Mesenchymal stem cell (in vitro differentiated cells and primary cell): ENCODE measurements around the gene MOXD1.

ENCODE experiments used
- DNase-seq: peaks from one replicate; pipeline ENCODE4 v3.0.0-alpha.2; 2013
- H2AFZ ChIP-seq: one replicate; pipeline ENCODE4 v1.6.1; 2013; ENCODE audit warnings: low read depth, mild to moderate bottlenecking, control low read depth, inconsistent platforms, low read length, moderate library complexity
- H2AK5ac ChIP-seq: 2 replicates; pipeline ENCODE4 v1.6.1; 2013; ENCODE audit warnings: low read length, moderate library complexity, mild to moderate bottlenecking, inconsistent platforms; ENCODE audit not compliant: severe bottlenecking
- H2BK120ac ChIP-seq: one replicate; pipeline ENCODE4 v1.6.1; 2013; ENCODE audit warnings: low read depth, mild to moderate bottlenecking, inconsistent platforms, low read length, moderate library complexity
- H2BK12ac ChIP-seq, 2 experiments: one replicate each; pipeline ENCODE4 v1.6.1; 2013; ENCODE audit warnings: inconsistent platforms in 2 of 2, low read length in 2 of 2, mild to moderate bottlenecking in 2 of 2, moderate library complexity in 2 of 2, control low read depth in 1 of 2
- H2BK15ac ChIP-seq: one replicate; pipeline ENCODE4 v1.6.1; 2013; ENCODE audit warnings: mild to moderate bottlenecking, low read depth, inconsistent platforms; ENCODE audit not compliant: poor library complexity, severe bottlenecking
- H2BK5ac ChIP-seq: 2 replicates; pipeline ENCODE4 v1.6.1; 2013; ENCODE audit warnings: low read depth, mild to moderate bottlenecking, low read length, control low read depth, inconsistent platforms; ENCODE audit not compliant: poor library complexity, severe bottlenecking
- H3K14ac ChIP-seq, 2 experiments: one replicate each; pipeline ENCODE4 v1.6.1; 2013; ENCODE audit warnings: inconsistent platforms in 2 of 2, low read length in 2 of 2, control low read depth in 1 of 2, mild to moderate bottlenecking in 1 of 2, moderate library complexity in 1 of 2
- H3K18ac ChIP-seq, 2 experiments: one replicate each; pipeline ENCODE4 v1.6.1; 2013; ENCODE audit warnings: inconsistent platforms in 2 of 2, low read length in 2 of 2, control low read depth in 1 of 2, low read depth in 1 of 2, mild to moderate bottlenecking in 1 of 2
- H3K23ac ChIP-seq, 2 experiments: one replicate each; pipeline ENCODE4 v1.6.1; 2013; ENCODE audit warnings: inconsistent platforms in 2 of 2, low read length in 2 of 2, mild to moderate bottlenecking in 2 of 2, moderate library complexity in 2 of 2, control low read depth in 1 of 2
- H3K27ac ChIP-seq: 2 replicates; pipeline ENCODE4 v1.5.1; 2013; ENCODE audit warnings: mild to moderate bottlenecking, moderate library complexity, low read length, control low read depth, inconsistent platforms; ENCODE audit not compliant: poor library complexity, severe bottlenecking
- H3K27me3 ChIP-seq, 2 experiments: 2 replicates each; pipeline versions ENCODE4 v1.6.1 to v1.7.0; 2013; ENCODE audit warnings: low read length in 2 of 2, mild to moderate bottlenecking in 2 of 2, moderate library complexity in 2 of 2, control low read depth in 1 of 2, inconsistent platforms in 1 of 2; ENCODE audit not compliant: control insufficient read depth in 1 of 2, insufficient read depth in 1 of 2
- H3K36me3 ChIP-seq, 2 experiments: 2 replicates each; pipeline versions ENCODE4 v1.6.1 to v1.7.0; 2013; ENCODE audit warnings: low read length in 2 of 2, control low read depth in 1 of 2, inconsistent platforms in 1 of 2, low read depth in 1 of 2, mild to moderate bottlenecking in 1 of 2; ENCODE audit not compliant: insufficient read depth in 2 of 2, control insufficient read depth in 1 of 2
- H3K4ac ChIP-seq, 2 experiments: one replicate each; pipeline ENCODE4 v1.6.1; 2013; ENCODE audit warnings: inconsistent platforms in 2 of 2, low read length in 2 of 2, mild to moderate bottlenecking in 2 of 2, moderate library complexity in 2 of 2, control low read depth in 1 of 2, low read depth in 1 of 2
- H3K4me1 ChIP-seq: 2 replicates; pipeline ENCODE4 v1.6.1; 2013; ENCODE audit warnings: low read depth, low read length, control low read depth; ENCODE audit not compliant: control insufficient read depth, insufficient read depth
- H3K4me2 ChIP-seq: 2 replicates; pipeline ENCODE4 v1.6.1; 2013; ENCODE audit warnings: low read length, mild to moderate bottlenecking, inconsistent platforms; ENCODE audit not compliant: poor library complexity, severe bottlenecking
- H3K4me3 ChIP-seq, 2 experiments: 2 replicates each; pipeline versions ENCODE4 v1.5.1 to v1.7.0; 2013; ENCODE audit warnings: low read length in 2 of 2, mild to moderate bottlenecking in 2 of 2, control low read depth in 1 of 2, low read depth in 1 of 2; ENCODE audit not compliant: insufficient read depth in 1 of 2
- H3K79me1 ChIP-seq: replicated peaks from 2 replicates; pipeline ENCODE4 v1.6.1; 2013; ENCODE audit warnings: mild to moderate bottlenecking, control low read depth, low read length, inconsistent platforms; ENCODE audit not compliant: poor library complexity, severe bottlenecking
- H3K9ac ChIP-seq: 2 replicates; pipeline ENCODE4 v1.7.0; 2013; ENCODE audit warnings: mild to moderate bottlenecking, low read length, moderate library complexity
- H3K9me3 ChIP-seq: 2 replicates; pipeline ENCODE4 v1.7.0; 2013; ENCODE audit warnings: mild to moderate bottlenecking, low read length; ENCODE audit not compliant: control insufficient read depth
- H4K8ac ChIP-seq: one replicate; pipeline ENCODE4 v1.6.1; 2013; ENCODE audit warnings: inconsistent platforms, mild to moderate bottlenecking, low read length, moderate library complexity
- H4K91ac ChIP-seq: one replicate; pipeline ENCODE4 v1.6.1; 2013; ENCODE audit warnings: mild to moderate bottlenecking, low read length, inconsistent platforms
- WGBS: methylation state at CpG from one replicate; pipeline ENCODE4 v1.1.7; 2013; ENCODE audit warnings: mixed read lengths; 5-methylcytosine and 5-hydroxymethylcytosine counted together

Gene MOXD1

DNA sequence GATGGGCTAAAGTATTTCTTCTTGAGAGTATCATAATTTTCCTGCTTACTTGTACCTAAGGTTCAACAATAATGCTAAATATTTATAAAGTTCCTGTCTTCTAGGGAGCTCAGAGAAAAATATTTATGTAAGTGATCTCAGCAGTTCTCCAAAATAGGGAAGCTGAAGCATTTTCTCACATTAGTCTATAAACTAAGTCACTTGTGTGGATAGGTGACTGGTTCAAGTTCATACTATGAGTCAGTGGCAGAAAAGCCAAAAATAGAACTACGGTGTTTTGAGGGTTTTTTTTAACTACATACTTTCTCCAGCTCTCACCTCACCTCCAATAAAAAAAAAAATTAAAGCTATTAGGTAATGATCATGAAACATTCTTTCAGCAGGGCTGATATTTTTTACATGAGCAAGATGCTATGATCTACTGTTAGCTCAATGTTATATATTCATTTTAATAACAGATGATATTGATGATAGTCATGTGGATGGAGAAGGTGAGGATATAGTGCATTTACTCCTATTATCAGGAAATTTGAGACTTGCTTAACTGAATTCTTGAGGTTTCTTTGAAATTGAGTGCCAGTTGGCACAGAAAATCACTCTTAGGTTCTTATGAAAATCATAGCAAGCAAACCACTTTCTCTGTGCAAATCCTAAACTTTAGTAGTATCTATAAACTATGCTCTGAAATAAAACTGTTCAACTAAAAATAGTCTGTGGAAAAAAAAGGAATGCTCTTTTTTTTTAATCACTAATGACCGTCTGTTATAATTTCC, 4.1 kb upstream of the MOXD1 start:
- no peaks in the 10 kb centered on the region for H3K36me3 ChIP-seq
- H3K27me3 ChIP-seq = no peaks in the 10 kb centered on the region
- H3K27ac ChIP-seq = peak overlapping the region; percentile 64
- H4K91ac ChIP-seq = no peak overlapping the region
- no peak overlapping the region for H4K8ac ChIP-seq
- H3K14ac ChIP-seq = no peak overlapping the region
- H3K18ac ChIP-seq = no peak overlapping the region
- no CpG with 5 or more reads among the region's 2 CpGs for WGBS
- no peak overlapping the region for H2BK120ac ChIP-seq
- H3K4me2 ChIP-seq = no peak overlapping the region
- H2AFZ ChIP-seq = no peak overlapping the region
- no peak overlapping the region for H3K23ac ChIP-seq
- peak; percentile 47 for DNase-seq
- no peak overlapping the region for H2BK5ac ChIP-seq
- H3K9me3 ChIP-seq = no peaks in the 10 kb centered on the region
- H3K4me3 ChIP-seq = peak overlapping the region in 1 of 2 experiments; percentile 1
- peak overlapping the region; percentile 21 for H3K9ac ChIP-seq
- no peak overlapping the region for H2AK5ac ChIP-seq
- H2BK15ac ChIP-seq = no peak overlapping the region
- peaks cover 11% of the 10 kb centered on the region for H3K4me1 ChIP-seq
- H2BK12ac ChIP-seq = no peak overlapping the region
- peaks cover 7% of the 10 kb centered on the region for H3K79me1 ChIP-seq
- H3K4ac ChIP-seq = no peak overlapping the region

DNA sequence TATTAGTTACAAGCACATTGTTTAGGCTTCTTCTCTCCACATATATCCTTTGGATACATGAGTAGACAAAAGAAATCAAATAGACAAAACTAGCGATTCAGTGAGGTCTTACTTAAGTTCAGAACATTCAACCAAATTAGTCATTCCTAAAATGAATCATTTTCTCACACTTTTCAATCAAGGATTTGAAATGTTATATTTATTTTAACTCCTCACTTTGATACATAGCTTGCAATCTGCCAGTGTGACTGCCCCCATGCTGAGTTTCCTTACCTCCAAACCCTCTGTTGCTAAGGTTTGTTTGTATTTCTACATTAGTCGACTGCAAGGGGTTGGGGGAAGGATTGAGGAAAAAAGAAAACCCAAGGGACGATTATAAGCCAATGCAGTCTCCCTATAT, 3.5 kb upstream of the MOXD1 start:
- H3K27me3 ChIP-seq = no peaks in the 10 kb centered on the region
- no peak overlapping the region for H2AK5ac ChIP-seq
- WGBS = no CpG with 5 or more reads among the region's 3 CpGs
- H3K4me1 ChIP-seq = peaks cover 11% of the 10 kb centered on the region
- H3K36me3 ChIP-seq = no peaks in the 10 kb centered on the region
- peak overlapping the region in 1 of 2 experiments; percentile 92 for H3K4me3 ChIP-seq
- no peak overlapping the region for H2BK5ac ChIP-seq
- no peak overlapping the region for H3K23ac ChIP-seq
- no peak overlapping the region for H4K91ac ChIP-seq
- H3K4ac ChIP-seq = no peak overlapping the region
- H2BK12ac ChIP-seq = no peak overlapping the region
- no peak overlapping the region for H2BK15ac ChIP-seq
- no peak overlapping the region for H4K8ac ChIP-seq
- H3K9ac ChIP-seq = peak overlapping the region; percentile 8
- DNase-seq = no peak
- no peak overlapping the region for H2AFZ ChIP-seq
- H2BK120ac ChIP-seq = no peak overlapping the region
- H3K9me3 ChIP-seq = no peaks in the 10 kb centered on the region
- H3K14ac ChIP-seq = no peak overlapping the region
- H3K27ac ChIP-seq = peak overlapping the region; percentile 64
- H3K79me1 ChIP-seq = peaks cover 7% of the 10 kb centered on the region
- H3K18ac ChIP-seq = no peak overlapping the region
- peak overlapping the region; percentile 29 for H3K4me2 ChIP-seq

DNA sequence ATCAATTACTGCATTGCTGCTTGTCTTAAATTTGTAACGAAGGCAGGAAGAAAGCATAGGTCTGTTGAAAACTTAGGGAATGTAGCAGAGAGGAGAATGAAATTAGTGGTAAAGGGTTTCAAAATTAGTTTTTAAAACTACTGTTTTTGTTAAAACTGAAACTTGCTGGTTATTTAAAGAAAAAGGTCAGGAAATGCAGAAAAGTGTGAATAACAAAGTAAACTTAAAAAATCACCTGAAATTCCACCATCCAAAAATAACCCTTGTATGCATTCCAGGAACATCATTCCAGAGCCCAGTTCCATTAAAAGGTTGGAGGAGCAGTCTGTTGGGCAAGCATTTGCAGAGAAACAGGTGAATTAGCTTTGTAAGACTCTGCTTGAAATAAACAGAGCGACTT, 3.1 kb upstream of the MOXD1 start:
- H4K8ac ChIP-seq = no peak overlapping the region
- H3K9me3 ChIP-seq = no peaks in the 10 kb centered on the region
- H2AFZ ChIP-seq = no peak overlapping the region
- DNase-seq = no peak
- H3K9ac ChIP-seq = no peak overlapping the region
- H3K27me3 ChIP-seq = no peaks in the 10 kb centered on the region
- no peak overlapping the region for H2BK12ac ChIP-seq
- H2AK5ac ChIP-seq = no peak overlapping the region
- peak overlapping the region in 1 of 2 experiments; percentile 92 for H3K4me3 ChIP-seq
- no peak overlapping the region for H2BK5ac ChIP-seq
- 70% methylated on average over 2 of the region's 2 CpGs for whole genome bisulfite sequencing
- peaks cover 11% of the 10 kb centered on the region for H3K4me1 ChIP-seq
- H3K4ac ChIP-seq = no peak overlapping the region
- no peaks in the 10 kb centered on the region for H3K36me3 ChIP-seq
- peak overlapping the region; percentile 17 for H3K27ac ChIP-seq
- peaks cover 7% of the 10 kb centered on the region for H3K79me1 ChIP-seq
- H3K18ac ChIP-seq = no peak overlapping the region
- no peak overlapping the region for H4K91ac ChIP-seq
- no peak overlapping the region for H3K4me2 ChIP-seq
- H2BK120ac ChIP-seq = no peak overlapping the region
- H3K14ac ChIP-seq = no peak overlapping the region
- H3K23ac ChIP-seq = no peak overlapping the region
- H2BK15ac ChIP-seq = no peak overlapping the region

GRCh38 chr6:132401618-132402285, 477 bp upstream of the MOXD1 start:
- peak overlapping the region; percentile 76 for H4K8ac ChIP-seq
- H3K9me3 ChIP-seq = no peaks in the 10 kb centered on the region
- H3K79me1 ChIP-seq = peaks cover 10% of the 10 kb centered on the region
- peaks cover 11% of the 10 kb centered on the region for H3K4me1 ChIP-seq
- no peak overlapping the region for H2BK5ac ChIP-seq
- no peak for DNase-seq
- peak overlapping the region; percentile 92 to 100 for H3K4me3 ChIP-seq
- H3K9ac ChIP-seq = peak overlapping the region; percentile 90
- no peaks in the 10 kb centered on the region for H3K36me3 ChIP-seq
- no peak overlapping the region for H4K91ac ChIP-seq
- no peaks in the 10 kb centered on the region for H3K27me3 ChIP-seq
- peak overlapping the region in 1 of 2 experiments; percentile 84 for H3K23ac ChIP-seq
- H2BK12ac ChIP-seq = no peak overlapping the region
- H3K14ac ChIP-seq = no peak overlapping the region
- peak overlapping the region; percentile 80 for H2BK15ac ChIP-seq
- H3K18ac ChIP-seq = peak overlapping the region; percentile 13 to 93
- WGBS = 5% methylated on average over 22 of the region's 35 CpGs
- peak overlapping the region; percentile 97 for H3K4me2 ChIP-seq
- no peak overlapping the region for H2BK120ac ChIP-seq
- H2AFZ ChIP-seq = peak overlapping the region; percentile 57
- no peak overlapping the region for H2AK5ac ChIP-seq
- no peak overlapping the region for H3K4ac ChIP-seq
- H3K27ac ChIP-seq = no peak overlapping the region
